Calu3 (cell line): ENCODE measurements around the gene SPNS2. TPM values are rescaled to one million over a fixed set of nuclear protein-coding genes. Genes with fewer than 3 reads are reported as not detected.

Experiments
- BruUV-seq: library from RNA; stranded (reverse); fragments of 400-500 nt; replicated peaks from 2 replicates; lab custom pipeline; 2021; lab: Mats Ljungman, UMichigan
- CTCF ChIA-PET: fragments of 300-600 bp; sonication (Branson Sonifier 250); formaldehyde crosslinking; loops from one replicate; lab custom pipeline; 2022; ENCODE audit warnings: antibody characterized with exemption; lab: Charles Lee
- DNase-seq: peaks from one replicate; pipeline ENCODE4 v3.0.0; 2022
- H3K27ac Mint-ChIP-seq: one replicate; pipeline ENCODE4 v1.8.0; 2022; ENCODE audit warnings: mixed read lengths; ENCODE audit not compliant: unreplicated experiment
- H3K27me3 Mint-ChIP-seq: one replicate; pipeline ENCODE4 v1.8.0; 2022; ENCODE audit warnings: mixed read lengths; ENCODE audit not compliant: unreplicated experiment
- H3K36me3 Mint-ChIP-seq: one replicate; pipeline ENCODE4 v1.8.0; 2022; ENCODE audit warnings: mild to moderate bottlenecking, moderate library complexity, mixed read lengths; ENCODE audit not compliant: insufficient read depth, unreplicated experiment
- H3K4me1 Mint-ChIP-seq: one replicate; pipeline ENCODE4 v1.8.0; 2022; ENCODE audit warnings: mild to moderate bottlenecking, low read depth, mixed read lengths; ENCODE audit not compliant: unreplicated experiment
- H3K4me3 Mint-ChIP-seq: one replicate; pipeline ENCODE4 v1.8.0; 2022; ENCODE audit warnings: mild to moderate bottlenecking, low read depth, moderate library complexity, mixed read lengths; ENCODE audit not compliant: unreplicated experiment
- H3K9me3 Mint-ChIP-seq: one replicate; pipeline ENCODE4 v1.8.0; 2022; ENCODE audit warnings: low read depth, mixed read lengths; ENCODE audit not compliant: unreplicated experiment
- CTCF ChIP-seq: fragments of 200-600 bp; IDR thresholded peaks from one replicate; pipeline ENCODE4 v1.8.0; 2022; ENCODE audit warnings: antibody characterized with exemption; ENCODE audit not compliant: unreplicated experiment
- intact Hi-C: fragments of 100-400 bp; cut with micrococcal nuclease; formaldehyde crosslinking; loops from one replicate; pipeline ENCODE4 v1.10.0; 2022; ENCODE audit not compliant: unreplicated experiment
- total RNA-seq: library from RNA; stranded (reverse); gene quantifications from 2 replicates; pipeline ENCODE4 v1.2.3, GENCODE V29; 2022

SPNS2 gene
- total RNA-seq, 1 experiment from 2014 or later, result 63.4 TPM

DNA sequence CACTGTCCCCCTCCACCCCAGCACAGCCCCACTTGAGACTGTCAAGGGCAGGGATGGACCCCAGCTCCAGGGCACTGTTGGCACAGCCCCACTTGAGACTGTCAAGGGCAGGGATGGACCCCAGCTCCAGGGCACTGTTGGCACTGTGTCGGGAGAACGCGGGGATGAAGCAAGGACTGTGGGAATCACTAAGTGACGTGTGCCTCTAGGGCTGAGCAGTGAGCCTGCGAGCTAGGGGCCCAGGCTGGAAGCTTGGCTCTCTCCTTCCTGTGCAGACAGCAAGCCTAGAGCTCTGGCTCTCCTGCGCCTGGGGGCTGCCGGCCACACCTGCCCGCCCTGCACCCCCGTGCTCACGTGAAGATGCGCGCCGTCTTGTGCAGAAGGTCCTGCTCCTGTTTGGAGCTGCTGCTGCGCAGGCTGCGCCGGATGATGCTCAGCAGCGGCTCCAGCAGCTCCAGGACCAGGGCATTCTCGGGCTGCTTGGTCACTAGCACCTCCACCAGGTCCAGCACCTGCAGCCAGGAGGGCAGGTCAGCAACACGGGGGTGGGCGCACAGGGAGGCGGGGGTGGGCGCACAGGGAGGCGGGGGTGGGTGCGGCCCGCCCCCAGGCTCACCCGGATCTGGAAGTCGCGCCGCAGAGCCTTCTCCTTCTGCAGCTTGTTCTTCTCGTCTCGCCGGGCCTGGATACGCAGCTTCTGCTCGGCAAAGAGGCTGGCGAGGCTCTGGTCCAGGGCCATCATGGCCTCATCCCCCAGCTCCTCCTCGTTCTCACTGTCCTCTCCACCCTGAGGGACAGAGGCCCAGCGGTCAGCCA is 45.7 kb downstream of the SPNS2 start:
- H3K9me3 Mint-ChIP-seq, result no peaks in the 10 kb centered on the region
- H3K4me3 Mint-ChIP-seq, result no peak overlapping the region
- DNase-seq, result no peak
- no peak for TF ChIP-seq CTCF
- H3K4me1 Mint-ChIP-seq, result peaks cover 14% of the 10 kb centered on the region
- peaks cover 75% of the 10 kb centered on the region for H3K36me3 Mint-ChIP-seq
- no TSS peak for BruUV-seq
- H3K27me3 Mint-ChIP-seq, result no peaks in the 10 kb centered on the region
- intact Hi-C loops, result no loop called here
- no peak overlapping the region for H3K27ac Mint-ChIP-seq
- CTCF ChIA-PET, result no interaction called here

DNA sequence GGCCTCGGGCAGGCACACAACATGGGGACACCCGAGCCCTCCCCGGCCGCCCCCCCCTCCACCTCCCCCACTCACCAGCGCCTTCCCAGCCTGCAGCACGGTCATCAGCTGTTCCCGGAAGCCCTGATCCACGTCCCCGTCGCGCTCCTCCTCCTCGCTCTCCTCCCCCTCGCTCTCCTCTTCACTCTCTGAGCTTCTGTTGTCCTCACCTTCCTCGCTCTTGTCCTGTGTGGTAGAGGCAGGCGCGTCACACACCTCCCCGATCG is 46.2 kb downstream of the SPNS2 start:
- Mint-ChIP-seq H3K9me3 (no peaks in the 10 kb centered on the region), H3K4me3 (no peak overlapping the region), H3K4me1 (peaks cover 10% of the 10 kb centered on the region), H3K27me3 (no peaks in the 10 kb centered on the region), H3K36me3 (peaks cover 75% of the 10 kb centered on the region), H3K27ac (no peak overlapping the region)
- intact Hi-C loops, result no loop called here
- no peak for DNase-seq
- no peak for TF ChIP-seq CTCF
- no TSS peak for BruUV-seq
- CTCF ChIA-PET, result no interaction called here

DNA sequence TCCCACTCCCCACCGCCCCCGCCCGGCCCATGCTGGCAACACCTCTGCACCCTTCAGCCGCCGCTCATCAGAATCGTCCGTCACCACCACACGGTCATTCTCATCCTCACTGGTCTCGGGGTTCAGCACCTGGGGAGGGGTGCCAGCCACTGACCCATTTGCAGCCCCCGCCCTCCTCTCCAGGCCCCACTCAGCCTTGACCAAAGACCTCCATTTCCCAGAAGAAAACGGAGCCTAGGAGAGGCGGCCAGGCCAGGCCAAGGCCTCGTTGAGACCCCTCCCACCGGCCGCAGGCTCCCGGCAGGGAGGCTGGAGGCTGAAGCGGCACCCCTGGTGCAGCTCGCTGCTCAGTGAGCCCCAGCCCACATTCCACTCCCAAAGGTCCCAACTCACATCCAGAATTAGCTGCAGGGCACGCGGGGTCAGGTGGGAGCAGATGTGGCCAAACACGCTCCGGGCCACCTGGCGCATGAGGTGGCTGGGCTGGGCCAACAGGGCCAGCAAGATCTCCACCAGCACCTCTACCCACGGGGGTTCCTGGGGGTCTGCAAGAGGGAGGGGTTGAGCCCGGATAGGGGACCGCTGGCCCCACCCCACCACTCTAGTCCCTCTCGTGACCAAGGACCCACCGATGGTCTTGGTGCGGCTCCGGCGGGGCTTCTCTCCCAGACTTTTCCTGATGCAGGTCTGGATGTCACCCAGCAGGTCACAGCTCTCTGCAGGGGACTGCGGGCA is 46.7 kb downstream of the SPNS2 start:
- no peak for TF ChIP-seq CTCF
- no peaks in the 10 kb centered on the region for H3K27me3 Mint-ChIP-seq
- no peak overlapping the region for H3K4me3 Mint-ChIP-seq
- H3K36me3 Mint-ChIP-seq, result peaks cover 76% of the 10 kb centered on the region
- no peak for DNase-seq
- intact Hi-C loops, result no loop called here
- CTCF ChIA-PET, result no interaction called here
- no peaks in the 10 kb centered on the region for H3K9me3 Mint-ChIP-seq
- H3K27ac Mint-ChIP-seq, result no peak overlapping the region
- peaks cover 7% of the 10 kb centered on the region for H3K4me1 Mint-ChIP-seq
- no TSS peak for BruUV-seq

DNA sequence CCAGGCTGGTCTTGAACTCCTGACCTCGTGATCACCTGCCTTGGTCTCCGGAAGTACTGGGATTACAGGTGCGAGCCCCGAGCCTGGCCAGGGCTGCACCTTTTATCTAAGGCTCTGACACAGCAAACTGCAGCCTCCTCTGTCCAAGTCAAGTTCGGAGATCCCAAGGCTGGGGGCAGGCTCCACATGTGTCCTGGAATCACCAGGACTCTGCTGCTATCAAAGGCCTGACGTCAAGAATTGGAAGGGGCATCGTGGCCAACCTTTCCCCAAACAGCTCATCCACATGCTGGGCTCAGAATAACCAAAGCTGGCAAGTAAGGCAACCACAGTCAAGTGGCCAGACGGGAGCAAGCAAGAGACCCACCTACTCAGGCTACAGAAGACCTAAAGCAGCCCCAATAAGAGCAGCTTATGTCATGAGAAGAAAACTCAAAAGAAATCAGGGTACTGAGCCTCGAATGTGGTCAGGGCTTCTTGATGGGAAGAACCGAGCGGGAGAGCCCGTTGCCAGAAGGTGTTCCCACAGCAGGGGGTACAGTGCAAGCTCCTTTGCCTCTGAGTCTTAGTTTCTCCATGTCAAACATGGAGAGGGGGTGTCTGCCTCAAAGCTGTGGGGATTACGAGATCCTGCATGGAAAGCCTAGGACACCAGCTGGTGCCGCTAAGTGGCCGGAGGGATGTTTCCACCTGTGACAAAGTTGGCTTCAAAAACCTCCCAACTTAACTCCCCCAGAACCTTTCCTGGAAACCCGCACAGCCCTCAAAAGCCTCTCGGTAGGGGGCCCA is 48.6 kb downstream of the SPNS2 start:
- CTCF ChIA-PET, result no interaction called here
- DNase-seq, result no peak
- intact Hi-C loops, result no loop called here
- BruUV-seq, result no TSS peak
- H3K4me3 Mint-ChIP-seq, result no peak overlapping the region
- peaks cover 72% of the 10 kb centered on the region for H3K36me3 Mint-ChIP-seq
- TF ChIP-seq CTCF, result no peak
- H3K27ac Mint-ChIP-seq, result no peak overlapping the region
- peaks cover 4% of the 10 kb centered on the region for H3K4me1 Mint-ChIP-seq
- H3K27me3 Mint-ChIP-seq, result no peaks in the 10 kb centered on the region
- H3K9me3 Mint-ChIP-seq, result no peaks in the 10 kb centered on the region
